Brain pericyte (primary cell): ENCODE measurements around the gene PRPF6.
A peak's percentile ranks its signal among the peaks of the same experiment; 100 is the strongest.
"Not testable (repeated sequence)": the region's sequence is repeated elsewhere in the genome, so short reads cannot be mapped to it uniquely, and the experiment has no call there.

Source experiments
- DNase-seq: peaks from one replicate; pipeline ENCODE4 v3.0.0-alpha.2; 2012; ENCODE audit warnings: low read depth, low spot score

Gene PRPF6

GRCh38 chr20:63973636-63974401, 7.1 kb upstream of the PRPF6 start:
- DNase-seq = peak; percentile 58

- DNase-seq = no peak
Measured at GRCh38 chr20:63974402-63975200, 6.3 kb upstream of the PRPF6 start.

- not testable (repeated sequence) for DNase-seq
Measured at GRCh38 chr20:63976511-63976910, 4.4 kb upstream of the PRPF6 start.

- DNase-seq = no peak
Measured at GRCh38 chr20:63976980-63977738, 3.8 kb upstream of the PRPF6 start.

GRCh38 chr20:63977739-63978276, 3.1 kb upstream of the PRPF6 start:
- DNase-seq = no peak

GRCh38 chr20:63978319-63979228, 2.4 kb upstream of the PRPF6 start:
- DNase-seq = no peak

GRCh38 chr20:63979229-63979556, 1.7 kb upstream of the PRPF6 start:
- no peak for DNase-seq

- DNase-seq = no peak
Measured at GRCh38 chr20:63979557-63980316, 1.2 kb upstream of the PRPF6 start, which contains the start of gene SAMD10. Gene SAMD10, minus strand, starts transcription at chr20:63979642. Its CDS starts 175 bp downstream, at chr20:63979467.

GRCh38 chr20:63980317-63980805, 571 bp upstream of the PRPF6 start:
- DNase-seq = no peak

- DNase-seq = no peak
Measured at GRCh38 chr20:63982937-63983336, 2.0 kb downstream of the PRPF6 start.

- no peak for DNase-seq
Measured at GRCh38 chr20:64000906-64001305, 20.0 kb downstream of the PRPF6 start.

GRCh38 chr20:64001607-64002011, 20.7 kb downstream of the PRPF6 start:
- DNase-seq = no peak

- DNase-seq = no peak
Measured at GRCh38 chr20:64003960-64004725, 23.2 kb downstream of the PRPF6 start.

GRCh38 chr20:64005394-64005793, 24.5 kb downstream of the PRPF6 start:
- no peak for DNase-seq

- DNase-seq = no peak
Measured at GRCh38 chr20:64006490-64006889, 25.6 kb downstream of the PRPF6 start.

GRCh38 chr20:64006902-64007301, 26.0 kb downstream of the PRPF6 start:
- no peak for DNase-seq

GRCh38 chr20:64009811-64010387, 29.0 kb downstream of the PRPF6 start:
- no peak for DNase-seq

- DNase-seq = no peak
Measured at GRCh38 chr20:64010711-64011237, 29.8 kb downstream of the PRPF6 start.

- DNase-seq = no peak
Measured at GRCh38 chr20:64011366-64011779, 30.4 kb downstream of the PRPF6 start.
